Hematopoietic multipotent progenitor cell (in vitro differentiated cells): ENCODE measurements around the gene LRSAM1. TPM values are rescaled to one million over a fixed set of nuclear protein-coding genes. Genes with fewer than 3 reads are reported as not detected.
A peak's percentile ranks its signal among the peaks of the same experiment; 100 is the strongest.

Source experiments
- DNase-seq, 3 donors: peaks; one replicate each; pipeline ENCODE4 v3.0.0-alpha.2; 2011 to 2015; ENCODE audit warnings: low read depth in 2 of 3, low spot score in 2 of 3
- total RNA-seq: library from RNA; depleted of rRNA; stranded (reverse); fragments of >200 nt; gene quantifications from one replicate; pipeline ENCODE4 v1.2.3, GENCODE V29; 2012

The LRSAM1 gene
- total RNA-seq, 1 donor: 14.0 TPM

GRCh38 chr9:127494304-127494702 lies 43.0 kb downstream of the LRSAM1 start:
- DNase-seq: no peak

- no peak for DNase-seq
These were observed 44.7 kb downstream of the LRSAM1 start for GRCh38 chr9:127495884-127496555.

GRCh38 chr9:127496974-127497373 lies 45.7 kb downstream of the LRSAM1 start:
- no peak for DNase-seq

GRCh38 chr9:127497656-127498290 lies 46.5 kb downstream of the LRSAM1 start:
- no peak for DNase-seq

GRCh38 chr9:127498298-127498697 lies 47.0 kb downstream of the LRSAM1 start:
- DNase-seq: no peak

- no peak for DNase-seq
These were observed 49.1 kb downstream of the LRSAM1 start for GRCh38 chr9:127500399-127500798.

- no peak for DNase-seq
These were observed 49.6 kb downstream of the LRSAM1 start for GRCh38 chr9:127500862-127501261.

- DNase-seq: no peak
These were observed 50.6 kb downstream of the LRSAM1 start for GRCh38 chr9:127501821-127502343.

- no peak for DNase-seq
These were observed 51.5 kb downstream of the LRSAM1 start for GRCh38 chr9:127502706-127503378.

- no peak for DNase-seq
These were observed 52.1 kb downstream of the LRSAM1 start for GRCh38 chr9:127503379-127503921.

- peak; percentile 68 to 86 (median 77) for DNase-seq
These were observed 52.9 kb downstream of the LRSAM1 start for GRCh38 chr9:127503947-127504886.

- DNase-seq: no peak
These were observed 53.6 kb downstream of the LRSAM1 start for GRCh38 chr9:127504887-127505251.

GRCh38 chr9:127505396-127506116 lies 54.2 kb downstream of the LRSAM1 start:
- DNase-seq: peak in 2 of 3 donors; percentile 47 to 70

GRCh38 chr9:127506117-127506813 lies 55.0 kb downstream of the LRSAM1 start:
- DNase-seq: no peak

GRCh38 chr9:127506814-127507750 lies 55.8 kb downstream of the LRSAM1 start:
- no peak for DNase-seq

- DNase-seq: no peak
These were observed 56.7 kb downstream of the LRSAM1 start for GRCh38 chr9:127507751-127508648.

GRCh38 chr9:127508901-127509260 lies 57.6 kb downstream of the LRSAM1 start:
- DNase-seq: no peak
